ENCODE results near the gene DAGLA. TPM values are rescaled to one million over a fixed set of nuclear protein-coding genes. Genes with fewer than 3 reads are reported as not detected.

The DAGLA gene
- total and polyA plus RNA-seq, 8 donors, result under 0.01 to 27.2 (median 1.0) TPM

DNA sequence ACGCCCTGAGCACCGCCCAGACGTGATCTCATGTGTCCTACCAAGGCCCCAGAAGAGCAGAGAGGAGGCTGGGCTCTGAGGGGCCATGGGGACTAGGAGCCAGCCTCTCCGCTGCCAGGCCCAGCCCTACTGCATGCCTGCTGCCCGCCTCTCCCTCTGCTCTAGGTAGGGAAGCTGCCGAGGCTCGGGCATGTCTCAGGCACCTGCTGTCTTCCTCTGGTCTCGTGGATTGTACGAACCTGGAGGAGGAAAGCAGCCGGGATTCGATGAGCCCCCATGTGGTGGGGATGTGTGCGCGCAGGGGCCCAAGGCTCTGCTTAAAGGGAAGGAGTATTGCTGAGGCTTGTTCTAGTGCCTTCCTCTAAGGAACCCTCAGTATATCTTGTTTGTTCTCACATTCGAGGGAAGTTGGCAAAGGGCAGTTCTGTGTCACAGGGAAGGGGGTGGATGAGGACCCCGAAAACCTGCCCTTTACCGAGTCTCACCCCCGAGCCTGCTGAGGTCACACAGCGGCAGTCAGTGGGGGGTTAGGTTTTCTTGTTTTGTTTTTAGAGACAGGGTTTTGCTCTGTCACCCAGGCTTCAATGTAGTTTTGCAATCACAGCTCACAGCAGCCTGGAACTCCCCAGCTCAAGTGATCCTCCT lies 21.2 kb downstream of the DAGLA start:
- peak in 1 of 2 donors; percentile 67 for DNase-seq
- intact Hi-C loops (cut with DNase I; ENCODE audit: low total_unique reads), result no loop called here
- 56 to 63% (median 60%) methylated on average over 18 of the region's 18 CpGs for WGBS, 5 donors

DNA sequence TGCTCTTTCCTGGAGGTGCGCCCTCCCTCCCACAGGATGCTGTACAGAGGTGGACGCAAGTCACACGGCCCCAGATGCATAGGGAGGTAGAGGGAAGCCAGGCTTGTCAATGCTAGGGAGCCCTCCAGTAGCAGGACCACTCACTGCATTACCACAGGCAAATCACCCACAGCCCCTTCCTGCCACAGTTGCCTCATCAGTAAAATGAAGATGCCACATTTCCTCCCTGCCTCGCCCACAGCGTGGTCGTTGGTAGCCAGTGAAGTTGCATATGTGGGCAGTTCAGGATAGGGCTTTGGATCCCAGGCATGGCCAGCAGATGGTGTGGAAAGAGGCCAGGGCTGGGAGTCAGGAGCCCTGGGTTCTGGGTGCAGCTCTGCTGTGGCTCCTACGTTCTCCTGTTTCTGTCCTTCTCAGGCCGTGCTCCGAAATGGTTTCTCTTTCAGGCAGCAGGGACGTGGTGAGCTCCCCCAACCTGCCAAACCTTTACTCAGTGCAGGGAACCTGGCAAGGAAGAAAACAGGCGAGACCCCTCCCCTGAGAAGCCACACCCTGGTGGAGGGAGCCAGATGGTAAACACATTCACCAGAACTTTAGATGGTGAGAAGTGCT lies 22.6 kb downstream of the DAGLA start:
- WGBS, 5 donors, result 50 to 64% (median 55%) methylated on average over 1 to 11 of the region's 11 CpGs
- intact Hi-C loops (cut with DNase I; ENCODE audit: low total_unique reads), result no loop called here
- Histone ChIP-seq H3K4me1 (peaks cover 36 to 51% (median 40%) of the 10 kb centered on the region in 4 donors), H3K36me3 (no peaks in the 10 kb centered on the region), H3K27me3 (no peaks in the 10 kb centered on the region), H3K4me3 (no peak overlapping the region), H3K9me3 (no peaks in the 10 kb centered on the region), H3K27ac (no peak overlapping the region)
- no peak for TF ChIP-seq POLR2A (IDR thresholded peaks at IDR 0.05)
- TF ChIP-seq, protein P1, sequence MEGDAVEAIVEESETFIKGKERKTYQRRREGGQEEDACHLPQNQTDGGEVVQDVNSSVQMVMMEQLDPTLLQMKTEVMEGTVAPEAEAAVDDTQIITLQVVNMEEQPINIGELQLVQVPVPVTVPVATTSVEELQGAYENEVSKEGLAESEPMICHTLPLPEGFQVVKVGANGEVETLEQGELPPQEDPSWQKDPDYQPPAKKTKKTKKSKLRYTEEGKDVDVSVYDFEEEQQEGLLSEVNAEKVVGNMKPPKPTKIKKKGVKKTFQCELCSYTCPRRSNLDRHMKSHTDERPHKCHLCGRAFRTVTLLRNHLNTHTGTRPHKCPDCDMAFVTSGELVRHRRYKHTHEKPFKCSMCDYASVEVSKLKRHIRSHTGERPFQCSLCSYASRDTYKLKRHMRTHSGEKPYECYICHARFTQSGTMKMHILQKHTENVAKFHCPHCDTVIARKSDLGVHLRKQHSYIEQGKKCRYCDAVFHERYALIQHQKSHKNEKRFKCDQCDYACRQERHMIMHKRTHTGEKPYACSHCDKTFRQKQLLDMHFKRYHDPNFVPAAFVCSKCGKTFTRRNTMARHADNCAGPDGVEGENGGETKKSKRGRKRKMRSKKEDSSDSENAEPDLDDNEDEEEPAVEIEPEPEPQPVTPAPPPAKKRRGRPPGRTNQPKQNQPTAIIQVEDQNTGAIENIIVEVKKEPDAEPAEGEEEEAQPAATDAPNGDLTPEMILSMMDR (IDR thresholded peaks at IDR 0.05), result no peak
- no peak for TF ChIP-seq POLR2AphosphoS5 (IDR thresholded peaks at IDR 0.05)
- no peak for TF ChIP-seq EP300 (IDR thresholded peaks at IDR 0.05)
- DNase-seq, result no peak

More for the DNA sequence above, 21.2 kb downstream of the DAGLA start:
- Histone ChIP-seq H3K27ac (peak overlapping the region in 3 of 5 donors; percentile 86 to 88 (median 87)), H3K36me3 (no peaks in the 10 kb centered on the region), H3K9me3 (no peaks in the 10 kb centered on the region), H3K4me3 (no peak overlapping the region), H3K4me1 (peaks cover 50 to 65% (median 55%) of the 10 kb centered on the region in 4 donors), H3K27me3 (no peaks in the 10 kb centered on the region)
- TF ChIP-seq EP300 (IDR thresholded peaks at IDR 0.05) (no peak), POLR2A (IDR thresholded peaks at IDR 0.05) (no peak)
- TF ChIP-seq, protein P1 (IDR thresholded peaks at IDR 0.05), result peak in 1 of 7 experiments; percentile 21

DNA sequence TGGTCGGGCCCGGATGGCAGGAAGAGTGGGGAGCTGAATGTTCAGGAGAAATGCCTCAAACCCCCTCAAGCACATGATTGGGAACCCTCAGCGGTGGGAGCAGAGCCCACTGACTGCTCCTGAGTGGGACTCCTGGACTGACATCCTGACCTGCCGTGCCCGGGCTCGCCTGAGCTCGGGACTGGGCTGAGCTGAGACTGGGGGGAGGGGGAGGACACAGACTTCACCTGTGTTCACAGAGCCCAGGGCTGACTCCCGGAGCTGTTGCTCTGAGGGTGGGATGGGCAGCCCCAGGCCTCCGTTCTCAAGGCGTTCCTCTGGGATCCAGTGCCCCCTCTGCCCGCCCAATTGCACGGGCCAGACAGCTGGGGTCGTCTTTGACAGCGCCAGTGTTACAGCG lies 24.6 kb downstream of the DAGLA start:
- WGBS, 5 donors, result 72 to 83% (median 78%) methylated on average over 11 to 15 of the region's 15 CpGs
- TF ChIP-seq, protein P1 (IDR thresholded peaks at IDR 0.05), result no peak
- TF ChIP-seq EP300 (IDR thresholded peaks at IDR 0.05) (no peak), POLR2A (IDR thresholded peaks at IDR 0.05) (no peak), POLR2AphosphoS5 (IDR thresholded peaks at IDR 0.05) (no peak)
- Histone ChIP-seq H3K27me3 (no peaks in the 10 kb centered on the region), H3K36me3 (no peaks in the 10 kb centered on the region), H3K4me1 (peaks cover 16 to 31% (median 20%) of the 10 kb centered on the region in 4 donors), H3K9me3 (no peaks in the 10 kb centered on the region), H3K4me3 (no peak overlapping the region), H3K27ac (no peak overlapping the region)
- DNase-seq, result no peak
- intact Hi-C loops (cut with DNase I; ENCODE audit: low total_unique reads), result no loop called here

DNA sequence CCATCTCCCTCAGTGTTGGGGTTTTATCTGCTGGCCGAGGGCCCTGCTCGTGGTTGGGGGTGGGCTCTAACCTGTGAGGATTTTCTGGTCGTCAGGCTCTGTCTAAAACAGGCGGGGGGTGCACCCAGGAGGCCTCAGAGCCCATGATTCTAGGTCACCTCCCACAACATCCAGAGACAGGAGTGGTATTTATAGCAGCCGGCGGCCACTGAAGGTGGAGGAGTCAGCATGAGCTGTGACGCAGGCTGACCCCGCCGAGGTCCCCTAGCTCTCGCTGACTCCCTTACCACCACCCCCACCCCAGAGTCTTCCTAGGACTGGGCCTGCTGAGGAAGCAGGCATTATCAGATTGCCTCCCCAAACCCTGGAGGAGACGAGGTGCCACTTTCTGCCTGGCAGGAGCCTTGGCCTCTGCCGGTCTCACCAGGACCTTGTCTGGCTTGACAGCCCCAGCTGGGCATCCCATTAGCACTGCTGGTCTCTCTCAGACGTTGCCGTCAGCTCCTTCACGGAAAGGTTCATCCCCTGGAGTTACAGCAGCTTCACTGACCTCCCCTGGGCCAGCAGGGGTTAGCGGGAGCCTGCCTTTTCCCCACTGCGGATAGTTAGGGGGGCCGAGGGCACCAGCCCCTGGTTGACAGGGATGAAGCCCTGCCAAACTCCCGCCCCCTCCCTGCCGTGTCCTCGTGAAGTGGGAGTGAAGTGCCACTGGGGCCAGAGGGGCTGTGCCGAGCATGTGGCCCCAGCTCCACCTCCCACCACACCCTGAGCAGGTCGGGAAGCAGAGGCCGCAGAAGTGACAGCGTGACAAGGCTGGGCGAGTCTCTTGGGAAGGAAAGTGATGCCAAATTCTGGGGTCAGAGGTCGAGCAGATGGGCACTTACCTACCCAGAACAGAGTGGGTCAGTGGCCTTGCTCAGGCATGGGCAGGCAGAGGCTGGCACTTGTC lies 26.5 kb downstream of the DAGLA start:
- H3K9me3 ChIP-seq, result no peaks in the 10 kb centered on the region
- TF ChIP-seq, protein P1 (IDR thresholded peaks at IDR 0.05), result no peak
- TF ChIP-seq POLR2AphosphoS5 (IDR thresholded peaks at IDR 0.05), result no peak
- TF ChIP-seq EP300 (IDR thresholded peaks at IDR 0.05), result no peak
- TF ChIP-seq POLR2A (IDR thresholded peaks at IDR 0.05), result no peak
- H3K27me3 ChIP-seq, result no peaks in the 10 kb centered on the region
- no peaks in the 10 kb centered on the region for H3K36me3 ChIP-seq
- no peak overlapping the region for H3K4me3 ChIP-seq
- peaks cover 0 to 13% (median 3%) of the 10 kb centered on the region in 4 donors for H3K4me1 ChIP-seq
- intact Hi-C loops (cut with DNase I; ENCODE audit: low total_unique reads), result no loop called here
- no peak overlapping the region for H3K27ac ChIP-seq
- DNase-seq, result no peak
- 88 to 91% (median 90%) methylated on average over 15 to 27 of the region's 27 CpGs for whole genome bisulfite sequencing, 5 donors
